VCaP (cell line): ENCODE results near the gene CIROP.

Source experiments
- H3K27ac ChIP-seq: fragments of 450-650 bp; 2 replicates; pipeline ENCODE4 v1.5.1; 2017
- TF ChIP-seq, protein P1 (sequence below): fragments of 450-650 bp; conservative IDR thresholded peaks from 2 replicates; pipeline ENCODE4 v1.5.1; 2017; ENCODE audit warnings: mild to moderate bottlenecking, moderate library complexity

The CIROP gene

DNA sequence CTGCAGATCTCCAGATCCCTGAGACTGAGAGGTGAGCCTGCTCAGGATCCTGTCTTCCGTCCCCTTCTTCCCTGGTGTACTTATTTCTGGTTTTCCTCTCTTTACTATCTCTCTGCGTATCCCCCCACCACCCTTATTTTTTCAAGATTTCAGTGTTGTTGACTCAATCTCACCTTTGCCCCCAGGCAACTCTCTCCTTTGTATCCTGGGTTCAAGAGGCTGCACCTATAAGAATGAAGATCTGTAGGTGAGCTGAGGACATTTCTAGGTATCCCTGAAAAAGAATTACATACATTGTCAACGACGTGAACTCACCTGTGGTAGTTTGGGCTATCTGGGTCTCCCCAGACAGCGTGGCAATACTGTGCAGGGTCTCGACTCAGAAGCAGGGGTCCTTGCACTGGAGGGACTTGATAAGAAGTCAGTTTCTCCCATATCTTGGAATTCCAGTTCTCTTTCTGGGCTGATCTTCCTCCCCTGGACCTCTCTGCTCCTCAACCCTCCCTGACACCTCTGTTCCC lies 659 bp downstream of the CIROP start:
- H3K27ac ChIP-seq: no peak overlapping the region
- TF ChIP-seq, protein P1, sequence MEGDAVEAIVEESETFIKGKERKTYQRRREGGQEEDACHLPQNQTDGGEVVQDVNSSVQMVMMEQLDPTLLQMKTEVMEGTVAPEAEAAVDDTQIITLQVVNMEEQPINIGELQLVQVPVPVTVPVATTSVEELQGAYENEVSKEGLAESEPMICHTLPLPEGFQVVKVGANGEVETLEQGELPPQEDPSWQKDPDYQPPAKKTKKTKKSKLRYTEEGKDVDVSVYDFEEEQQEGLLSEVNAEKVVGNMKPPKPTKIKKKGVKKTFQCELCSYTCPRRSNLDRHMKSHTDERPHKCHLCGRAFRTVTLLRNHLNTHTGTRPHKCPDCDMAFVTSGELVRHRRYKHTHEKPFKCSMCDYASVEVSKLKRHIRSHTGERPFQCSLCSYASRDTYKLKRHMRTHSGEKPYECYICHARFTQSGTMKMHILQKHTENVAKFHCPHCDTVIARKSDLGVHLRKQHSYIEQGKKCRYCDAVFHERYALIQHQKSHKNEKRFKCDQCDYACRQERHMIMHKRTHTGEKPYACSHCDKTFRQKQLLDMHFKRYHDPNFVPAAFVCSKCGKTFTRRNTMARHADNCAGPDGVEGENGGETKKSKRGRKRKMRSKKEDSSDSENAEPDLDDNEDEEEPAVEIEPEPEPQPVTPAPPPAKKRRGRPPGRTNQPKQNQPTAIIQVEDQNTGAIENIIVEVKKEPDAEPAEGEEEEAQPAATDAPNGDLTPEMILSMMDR: no peak

DNA sequence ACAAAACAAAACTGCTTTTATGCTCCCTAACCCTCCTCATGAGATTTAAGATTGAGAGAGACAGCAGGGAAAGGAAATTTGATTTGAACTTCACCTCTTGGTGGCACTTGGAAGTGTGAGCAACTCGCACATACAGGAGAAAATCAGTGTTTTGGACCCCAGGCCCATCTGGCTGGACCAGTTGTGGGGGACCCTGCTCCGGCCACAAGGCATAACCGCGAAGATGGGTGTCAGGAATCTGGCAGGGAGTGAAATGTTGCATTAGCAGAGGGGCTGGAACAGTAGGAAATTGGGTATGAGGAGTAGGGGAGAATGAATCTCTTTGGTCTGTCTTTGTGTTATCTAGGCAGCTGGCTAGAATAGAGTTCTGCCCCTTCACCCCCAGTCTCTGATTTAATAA lies 1.2 kb downstream of the CIROP start:
- no peak overlapping the region for H3K27ac ChIP-seq
- TF ChIP-seq, protein P1: no peak

DNA sequence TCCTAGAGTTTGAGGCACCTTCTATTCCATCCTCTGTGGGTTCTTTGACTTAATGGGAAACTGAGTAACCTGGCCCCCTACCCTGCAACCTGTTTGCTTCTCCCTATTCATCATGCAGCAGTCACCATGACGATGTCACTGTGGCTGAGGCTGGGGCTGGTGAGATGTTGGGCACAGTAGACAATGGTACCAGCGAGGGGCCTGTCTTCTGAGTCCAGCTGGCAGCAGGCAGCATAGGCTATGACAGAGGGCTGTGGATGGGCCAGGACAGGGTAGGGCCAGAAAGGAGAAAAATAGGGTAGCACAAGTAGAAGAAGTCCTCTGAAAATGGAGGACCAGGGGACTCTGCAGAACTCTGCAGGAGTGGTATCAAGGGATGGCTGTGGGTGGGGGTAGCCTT lies 2.0 kb downstream of the CIROP start:
- TF ChIP-seq, protein P1: no peak
- H3K27ac ChIP-seq: no peak overlapping the region

DNA sequence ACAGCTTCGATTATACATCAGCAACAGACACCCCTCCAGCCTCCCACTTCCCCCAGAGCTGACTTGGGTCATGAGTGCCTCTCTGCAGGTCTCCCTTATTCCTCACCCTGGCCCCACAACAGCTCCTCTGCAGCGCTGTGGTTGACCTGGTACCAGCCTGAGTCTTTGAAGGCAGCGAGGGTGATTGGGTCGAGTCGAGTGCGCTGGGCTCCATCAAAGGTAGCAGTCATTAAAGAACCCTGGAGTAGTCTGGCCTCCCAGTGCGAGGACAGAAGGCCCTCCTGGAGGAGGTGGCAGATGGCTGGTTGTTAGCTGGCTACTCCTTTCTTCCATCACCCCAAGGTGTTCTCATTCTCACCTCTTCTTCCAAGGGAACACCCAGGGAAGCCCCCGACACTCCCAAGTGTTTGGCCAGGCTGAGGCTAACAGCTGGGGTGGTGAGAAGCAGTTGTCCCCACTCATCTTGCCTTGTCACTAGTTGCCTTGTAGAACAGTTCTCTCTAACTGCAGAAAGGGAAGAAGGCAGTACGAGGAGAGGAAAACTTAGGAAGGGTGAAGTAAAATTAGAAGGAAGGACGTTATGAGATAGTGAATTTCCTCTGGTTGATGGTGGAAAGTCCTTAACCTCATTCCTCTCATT lies 2.7 kb downstream of the CIROP start:
- H3K27ac ChIP-seq: no peak overlapping the region
- TF ChIP-seq, protein P1: no peak

DNA sequence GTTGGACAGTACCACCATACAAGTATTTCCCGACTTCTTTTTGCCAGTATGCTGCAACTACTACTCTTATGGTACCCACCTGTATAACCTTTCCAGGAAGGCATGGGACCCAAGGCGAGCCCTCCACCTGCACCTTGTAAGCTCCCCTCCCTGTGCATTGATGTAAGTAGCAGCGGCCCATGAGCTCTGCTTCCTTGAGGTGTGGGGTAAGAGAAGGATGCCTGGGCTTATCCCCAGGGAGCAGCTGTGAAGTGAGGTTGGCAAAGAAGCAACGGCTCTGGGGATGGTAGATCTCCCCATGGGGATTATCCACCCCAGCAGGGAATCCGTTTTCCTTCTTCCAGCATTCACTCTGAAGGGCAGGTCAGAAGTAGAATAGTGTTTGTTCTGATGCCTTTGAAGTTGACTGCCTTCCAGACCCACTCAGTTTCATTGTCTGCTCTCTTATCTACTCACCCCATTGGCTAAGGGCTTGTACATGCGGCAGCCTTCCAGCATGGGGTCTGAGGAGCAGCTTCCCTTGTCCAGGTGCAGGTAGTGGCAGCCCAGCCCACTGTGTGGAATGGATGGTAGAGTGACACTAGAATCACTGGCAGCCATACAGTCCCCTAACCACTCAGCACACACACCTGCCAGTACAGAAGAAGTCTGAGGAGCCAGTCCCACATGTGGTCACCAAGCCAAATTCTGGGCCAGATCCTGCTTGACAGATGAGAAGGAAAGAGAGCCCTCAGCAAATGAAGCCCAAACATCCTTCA lies 3.4 kb downstream of the CIROP start:
- no peak overlapping the region for H3K27ac ChIP-seq
- TF ChIP-seq, protein P1: no peak

DNA sequence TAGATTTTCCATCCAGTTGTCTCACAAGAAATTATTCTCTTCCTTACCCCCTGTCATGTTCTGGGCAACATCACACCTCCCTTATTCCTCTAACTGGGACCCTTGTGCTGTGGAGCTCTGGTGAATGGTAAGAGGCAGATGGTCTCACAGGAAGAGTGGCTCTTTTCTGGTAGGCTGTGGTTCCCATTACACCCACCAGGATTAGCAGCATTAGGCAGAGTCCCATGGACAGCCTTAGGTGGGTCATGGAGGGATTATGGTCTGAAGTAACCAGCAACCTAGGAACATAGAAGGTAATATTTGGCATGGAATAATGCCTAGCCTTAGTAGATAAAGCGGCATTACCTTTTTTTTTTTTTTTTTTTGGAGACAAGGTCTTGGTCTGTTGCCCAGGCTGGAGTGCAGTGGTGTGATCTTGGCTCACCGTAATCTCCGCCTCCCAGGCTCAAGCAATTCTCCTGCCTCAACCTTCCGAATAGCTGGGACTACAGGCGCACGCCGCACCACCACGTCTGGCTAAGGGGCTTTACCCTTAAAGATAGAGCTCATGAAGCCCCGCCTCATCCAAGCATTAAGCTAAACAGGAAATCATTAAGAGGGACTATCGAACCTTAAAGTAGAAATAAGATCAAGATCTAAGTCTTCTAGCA lies 5.5 kb downstream of the CIROP start:
- TF ChIP-seq, protein P1: no peak
- no peak overlapping the region for H3K27ac ChIP-seq

DNA sequence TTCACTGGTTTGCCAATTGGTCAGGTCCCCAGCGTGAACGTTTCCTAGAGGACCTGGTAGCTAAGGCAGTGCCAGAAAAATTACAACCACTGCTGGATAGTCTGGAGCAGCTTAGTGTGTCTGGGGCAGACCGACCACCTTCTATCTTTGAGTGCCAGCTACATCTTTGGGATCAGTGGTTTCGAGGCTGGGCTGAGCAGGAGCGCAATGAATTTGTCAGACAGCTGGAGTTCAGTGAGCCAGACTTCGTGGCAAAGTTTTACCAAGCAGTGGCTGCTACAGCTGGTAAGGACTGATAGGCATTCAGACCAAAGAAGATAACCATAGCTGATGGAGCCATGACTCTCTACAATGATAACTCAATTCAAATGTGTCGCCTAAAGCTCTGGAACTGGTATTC lies 7.0 kb downstream of the CIROP start:
- no peak overlapping the region for H3K27ac ChIP-seq
- TF ChIP-seq, protein P1: no peak
